Activated T-cell treated with anti-CD3 and anti-CD28 coated beads for 48 hours (primary cell): Measurements from ENCODE around the gene SPACA1.
"Not testable (repeated sequence)": the region's sequence is repeated elsewhere in the genome, so short reads cannot be mapped to it uniquely, and the experiment has no call there.

Source experiments
- DNase-seq: peaks from one replicate; pipeline ENCODE4 v3.0.0-alpha.2; 2020; ENCODE audit warnings: low read depth

The SPACA1 gene, protein sequence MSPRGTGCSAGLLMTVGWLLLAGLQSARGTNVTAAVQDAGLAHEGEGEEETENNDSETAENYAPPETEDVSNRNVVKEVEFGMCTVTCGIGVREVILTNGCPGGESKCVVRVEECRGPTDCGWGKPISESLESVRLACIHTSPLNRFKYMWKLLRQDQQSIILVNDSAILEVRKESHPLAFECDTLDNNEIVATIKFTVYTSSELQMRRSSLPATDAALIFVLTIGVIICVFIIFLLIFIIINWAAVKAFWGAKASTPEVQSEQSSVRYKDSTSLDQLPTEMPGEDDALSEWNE

GRCh38 chr6:88047510-88048150, at the start of gene SPACA1:
TSS of gene SPACA1 (plus strand) at chr6:88047841. CDS start at chr6:88047906, 65 bp downstream.
- no peak for DNase-seq

- DNase-seq, result no peak
Measured at GRCh38 chr6:88000713-88001112, 46.9 kb upstream of the SPACA1 start.

GRCh38 chr6:88001279-88001678, 46.4 kb upstream of the SPACA1 start:
- not testable (repeated sequence) for DNase-seq

DNA sequence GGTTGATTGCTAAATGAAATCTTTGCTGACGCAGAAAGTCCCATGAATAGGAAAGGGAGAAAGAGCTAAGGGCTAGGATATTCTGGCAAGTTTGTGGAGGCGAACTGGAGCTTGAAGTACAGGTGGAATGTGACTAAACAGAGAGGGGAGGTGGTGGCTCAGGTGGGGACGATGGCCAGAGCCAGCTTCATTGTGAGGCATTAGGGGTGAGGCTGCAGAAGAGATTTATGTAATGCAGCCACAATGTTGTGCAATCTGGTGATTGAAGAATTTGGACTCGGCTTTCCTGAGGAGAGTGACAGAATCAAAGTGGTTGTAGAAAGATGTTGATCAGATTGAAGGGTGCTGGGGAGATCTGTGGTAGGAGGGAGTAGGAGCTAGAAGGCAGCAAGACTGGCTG, 42.9 kb upstream of the SPACA1 start:
- DNase-seq, result no peak

DNA sequence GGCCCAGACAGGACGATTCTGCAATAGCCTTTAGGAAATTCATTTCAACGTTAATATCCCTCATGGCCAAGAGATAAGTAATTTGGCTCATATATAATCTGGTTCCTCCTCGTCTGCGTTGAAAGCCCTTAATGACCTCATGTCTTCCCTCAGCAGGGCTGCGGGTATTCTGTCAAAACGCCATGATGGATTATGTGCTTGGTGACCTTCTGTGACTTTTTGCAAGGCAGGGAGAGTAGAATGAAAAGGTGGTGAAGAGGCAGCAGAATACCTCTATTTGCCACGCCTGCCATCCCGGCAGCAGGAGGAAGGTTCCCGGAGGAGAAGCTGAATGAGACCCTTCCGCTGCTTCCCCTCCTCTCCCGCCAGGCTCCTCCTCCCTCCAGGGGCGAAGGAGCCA, 41.1 kb upstream of the SPACA1 start:
- no peak for DNase-seq

- no peak for DNase-seq
Measured at GRCh38 chr6:88008411-88008810, 39.2 kb upstream of the SPACA1 start.

- no peak for DNase-seq
Measured at GRCh38 chr6:88008831-88009231, 38.8 kb upstream of the SPACA1 start.

GRCh38 chr6:88013015-88013414, 34.6 kb upstream of the SPACA1 start:
- DNase-seq, result no peak

GRCh38 chr6:88013554-88013953, 34.1 kb upstream of the SPACA1 start:
- DNase-seq, result no peak

GRCh38 chr6:88020439-88020838, 27.2 kb upstream of the SPACA1 start:
- no peak for DNase-seq

GRCh38 chr6:88024696-88025095, 22.9 kb upstream of the SPACA1 start:
- DNase-seq, result no peak

GRCh38 chr6:88031550-88031949, 16.1 kb upstream of the SPACA1 start:
- DNase-seq, result no peak

DNA sequence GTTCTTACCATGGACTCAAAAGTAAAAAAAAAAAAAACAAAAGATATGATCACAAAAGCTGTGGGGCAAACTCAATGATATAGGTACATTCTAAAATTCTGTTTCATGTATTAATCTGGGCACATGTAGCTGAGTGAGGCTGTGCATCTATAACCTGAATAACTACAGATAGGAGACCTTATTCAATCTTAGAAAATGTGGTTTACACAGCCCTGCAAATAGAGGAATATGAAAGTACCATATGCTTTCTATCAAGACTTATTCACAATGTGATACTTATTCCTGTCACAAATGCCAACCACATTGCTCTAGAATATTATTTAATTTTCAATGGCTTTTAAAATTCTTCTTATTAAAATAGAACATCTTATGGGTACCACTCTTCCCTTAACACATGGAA, 3.1 kb upstream of the SPACA1 start:
- no peak for DNase-seq

GRCh38 chr6:88045521-88046136, 2.0 kb upstream of the SPACA1 start:
- no peak for DNase-seq

- no peak for DNase-seq
Measured at GRCh38 chr6:88048578-88048977, 937 bp downstream of the SPACA1 start.

GRCh38 chr6:88050140-88050818, 2.6 kb downstream of the SPACA1 start:
- DNase-seq, result no peak

- no peak for DNase-seq
Measured at GRCh38 chr6:88059191-88059590, 11.6 kb downstream of the SPACA1 start.

DNA sequence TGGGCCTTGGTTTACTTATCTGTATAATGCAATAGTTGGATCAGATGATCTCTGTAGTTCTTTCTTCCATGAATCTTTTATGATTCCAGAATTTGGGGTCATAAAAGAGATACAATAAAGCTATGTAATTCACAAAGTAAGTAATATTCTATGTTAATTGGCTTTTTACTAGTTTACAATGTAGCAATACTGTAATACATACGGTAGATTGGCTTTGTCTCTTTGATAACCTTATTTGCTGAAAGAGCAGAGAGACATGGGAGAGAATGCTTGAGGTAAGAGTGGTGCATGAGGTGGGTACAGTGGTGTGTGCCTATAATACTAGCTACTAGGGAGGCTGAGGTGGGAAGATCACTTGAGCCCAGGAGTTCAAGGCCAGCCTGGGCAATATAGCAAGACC, 14.7 kb downstream of the SPACA1 start:
- no peak for DNase-seq

- no peak for DNase-seq
Measured at GRCh38 chr6:88072462-88072861, 24.8 kb downstream of the SPACA1 start.

DNA sequence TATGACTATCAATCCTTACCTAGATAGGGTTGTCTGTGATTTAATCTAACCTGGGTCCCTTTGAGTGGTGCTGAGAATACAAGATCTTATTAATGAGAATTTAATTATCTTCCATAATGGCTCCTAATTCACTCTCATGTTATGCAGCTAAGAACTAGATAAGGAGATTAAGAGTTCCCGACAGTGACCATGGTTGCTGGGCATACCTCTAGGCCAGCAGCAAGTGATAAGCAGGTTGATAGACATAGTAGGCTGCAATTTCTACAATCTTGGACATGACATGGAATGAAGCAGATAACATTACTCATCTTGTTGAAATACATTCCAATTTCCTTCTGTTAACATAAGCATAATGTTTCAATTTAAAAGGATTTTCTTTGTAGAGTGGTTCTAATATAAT, 27.1 kb downstream of the SPACA1 start:
- DNase-seq, result no peak

- DNase-seq, result no peak
Measured at GRCh38 chr6:88077305-88077704, 29.7 kb downstream of the SPACA1 start.

DNA sequence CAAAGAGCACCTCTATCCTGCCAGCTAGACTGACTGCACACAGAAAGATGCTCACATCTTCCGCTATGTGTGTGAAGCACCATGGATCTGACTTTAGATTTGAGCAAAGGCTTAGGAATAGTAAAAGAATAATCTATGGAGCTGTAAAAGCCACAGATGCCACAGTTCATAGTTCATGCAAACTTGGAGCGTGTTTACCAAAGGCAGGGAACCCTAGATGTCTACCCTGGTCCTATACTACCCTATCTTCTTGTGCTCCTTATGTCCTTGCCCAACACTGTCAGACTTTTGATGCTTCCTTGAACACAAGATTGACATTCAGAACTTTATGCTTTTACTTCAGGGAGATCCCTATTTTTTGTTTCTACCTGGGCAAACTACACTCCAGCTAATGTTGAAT, 39.2 kb downstream of the SPACA1 start:
- DNase-seq, result no peak

DNA sequence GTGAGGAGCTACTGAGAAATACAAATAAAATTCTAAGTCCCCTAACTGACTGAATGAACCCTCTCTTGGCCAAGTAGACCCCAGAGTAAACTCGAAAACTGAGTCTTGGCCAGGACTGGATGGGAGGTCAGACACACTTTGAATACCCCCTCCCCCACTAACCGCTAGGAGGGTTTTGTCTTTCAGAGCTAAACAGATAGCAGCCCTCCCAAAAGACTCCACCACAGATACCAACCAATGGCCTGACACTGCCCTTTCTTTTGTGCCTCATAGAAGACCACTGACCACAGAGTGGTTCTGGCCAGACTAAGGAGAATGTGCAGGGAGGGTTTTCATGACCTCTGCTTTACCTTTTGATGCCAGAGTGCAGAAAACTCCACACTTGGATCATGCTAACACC, 42.1 kb downstream of the SPACA1 start:
- no peak for DNase-seq
